Fibroblast of lung (primary cell): ENCODE results near the gene SLC9B2. TPM values are rescaled to one million over a fixed set of nuclear protein-coding genes. Genes with fewer than 3 reads are reported as not detected.

Experiments
- DNase-seq, 2 donors: peaks; one replicate each; pipeline versions ENCODE4 v3.0.0 to v3.0.0-alpha.2; 2010; ENCODE audit warnings: low read depth in 2 of 2
- H2AFZ ChIP-seq: 2 replicates; pipeline ENCODE4 v1.5.1; 2012; ENCODE audit warnings: low read length, control low read depth, inconsistent platforms
- H3K27ac ChIP-seq: 2 replicates; pipeline ENCODE4 v1.5.1; 2011; ENCODE audit warnings: low read length, control low read depth; ENCODE audit not compliant: insufficient read depth
- H3K27me3 ChIP-seq: 2 replicates; pipeline ENCODE4 v1.5.1; 2011; ENCODE audit warnings: mild to moderate bottlenecking, low read length; ENCODE audit not compliant: control insufficient read depth, insufficient read depth
- H3K36me3 ChIP-seq: 2 replicates; pipeline ENCODE4 v1.5.1; 2011; ENCODE audit warnings: low read length; ENCODE audit not compliant: control insufficient read depth, insufficient read depth
- H3K4me1 ChIP-seq: 2 replicates; pipeline ENCODE4 v1.5.1; 2011; ENCODE audit warnings: low read length; ENCODE audit not compliant: control insufficient read depth, insufficient read depth; ENCODE audit errors: extremely low read depth
- H3K4me2 ChIP-seq: 2 replicates; pipeline ENCODE4 v1.5.1; 2011; ENCODE audit warnings: low read length, control low read depth; ENCODE audit not compliant: insufficient read depth; ENCODE audit errors: extremely low read depth
- H3K4me3 ChIP-seq, 4 experiments: fragments of 200-600 bp in 1 of 4; sonication (generic) in 1 of 4; replicated peaks in 1 of 4; 2 replicates each; pipeline ENCODE4 v1.5.1; 2011 to 2016; ENCODE audit warnings: low read length in 4 of 4, low read depth in 3 of 4, mild to moderate bottlenecking in 3 of 4, control low read depth in 2 of 4, inconsistent platforms in 1 of 4, mixed read lengths in 1 of 4; ENCODE audit not compliant: insufficient read depth in 1 of 4; ENCODE audit errors: control extremely low read depth in 1 of 4
- H3K79me2 ChIP-seq: 2 replicates; pipeline ENCODE4 v1.5.1; 2012; ENCODE audit warnings: mild to moderate bottlenecking, low read length, inconsistent platforms; ENCODE audit not compliant: control insufficient read depth, insufficient read depth
- H3K9ac ChIP-seq: 2 replicates; pipeline ENCODE4 v1.5.1; 2011; ENCODE audit warnings: mild to moderate bottlenecking, low read length, control low read depth; ENCODE audit not compliant: insufficient read depth
- H3K9me3 ChIP-seq: 2 replicates; pipeline ENCODE4 v1.5.1; 2012; ENCODE audit warnings: low read depth, low read length; ENCODE audit not compliant: control insufficient read depth, insufficient read depth
- H4K20me1 ChIP-seq: 2 replicates; pipeline ENCODE4 v1.5.1; 2011; ENCODE audit warnings: low read length; ENCODE audit not compliant: control insufficient read depth, insufficient read depth; ENCODE audit errors: extremely low read depth
- EZH2 ChIP-seq: IDR thresholded peaks from 2 replicates; pipeline ENCODE4 v1.5.1; 2012; ENCODE audit warnings: low read length, control low read depth, mild to moderate bottlenecking; ENCODE audit errors: missing control alignments
- polyA plus RNA-seq, 2 donors: library from polyadenylated mRNA; depleted of rRNA in 1 of 2; stranded (reverse) in 1 of 2; unstranded in 1 of 2; fragments of >200 nt; gene quantifications; 2 replicates each; pipeline ENCODE4 v1.2.1, GENCODE V29; 2011 to 2012; ENCODE audit warnings: missing spikeins in 1 of 2
- total RNA-seq: library from RNA; depleted of rRNA; stranded (reverse); fragments of >200 nt; gene quantifications from 2 replicates; pipeline ENCODE4 v1.2.1, GENCODE V29; 2014
- TF ChIP-seq, protein P1 (sequence below), 2 donors: IDR thresholded peaks in 1 of 2; conservative IDR thresholded peaks in 1 of 2; 1 replicate in 1 of 2; 2 replicates in 1 of 2; pipeline ENCODE4 v1.5.1; 2011 to 2012; ENCODE audit warnings: low read length in 2 of 2, control low read depth in 1 of 2, inconsistent platforms in 1 of 2, low read depth in 1 of 2, mild to moderate bottlenecking in 1 of 2

Gene SLC9B2
- total and polyA plus RNA-seq, 2 donors (not counting 1 experiment from before 2014, with no cell fraction given) = 14.8 to 17.5 TPM

GRCh38 chr4:103026868-103027267, 49.7 kb downstream of the SLC9B2 start:
- H2AFZ ChIP-seq = no peak overlapping the region
- H3K4me2 ChIP-seq = no peak overlapping the region
- H3K9me3 ChIP-seq = no peaks in the 10 kb centered on the region
- no peak overlapping the region for H3K27ac ChIP-seq
- no peak overlapping the region for H3K9ac ChIP-seq
- H3K36me3 ChIP-seq = no peaks in the 10 kb centered on the region
- no peaks in the 10 kb centered on the region for H3K79me2 ChIP-seq
- no peaks in the 10 kb centered on the region for H3K4me1 ChIP-seq
- no peaks in the 10 kb centered on the region for H4K20me1 ChIP-seq
- H3K4me3 ChIP-seq = no peak overlapping the region
- H3K27me3 ChIP-seq = no peaks in the 10 kb centered on the region
- TF ChIP-seq, protein P1, sequence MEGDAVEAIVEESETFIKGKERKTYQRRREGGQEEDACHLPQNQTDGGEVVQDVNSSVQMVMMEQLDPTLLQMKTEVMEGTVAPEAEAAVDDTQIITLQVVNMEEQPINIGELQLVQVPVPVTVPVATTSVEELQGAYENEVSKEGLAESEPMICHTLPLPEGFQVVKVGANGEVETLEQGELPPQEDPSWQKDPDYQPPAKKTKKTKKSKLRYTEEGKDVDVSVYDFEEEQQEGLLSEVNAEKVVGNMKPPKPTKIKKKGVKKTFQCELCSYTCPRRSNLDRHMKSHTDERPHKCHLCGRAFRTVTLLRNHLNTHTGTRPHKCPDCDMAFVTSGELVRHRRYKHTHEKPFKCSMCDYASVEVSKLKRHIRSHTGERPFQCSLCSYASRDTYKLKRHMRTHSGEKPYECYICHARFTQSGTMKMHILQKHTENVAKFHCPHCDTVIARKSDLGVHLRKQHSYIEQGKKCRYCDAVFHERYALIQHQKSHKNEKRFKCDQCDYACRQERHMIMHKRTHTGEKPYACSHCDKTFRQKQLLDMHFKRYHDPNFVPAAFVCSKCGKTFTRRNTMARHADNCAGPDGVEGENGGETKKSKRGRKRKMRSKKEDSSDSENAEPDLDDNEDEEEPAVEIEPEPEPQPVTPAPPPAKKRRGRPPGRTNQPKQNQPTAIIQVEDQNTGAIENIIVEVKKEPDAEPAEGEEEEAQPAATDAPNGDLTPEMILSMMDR (conservative IDR thresholded peaks at IDR 0.05 in 1 of 2, IDR thresholded peaks at IDR 0.05 in 1 of 2; ENCODE audit: low read depth in 1 of 2, low read length in 2 of 2) = no peak
- TF ChIP-seq EZH2 = no peak
- DNase-seq = no peak

- Histone ChIP-seq H3K79me2 (no peaks in the 10 kb centered on the region), H3K27me3 (no peaks in the 10 kb centered on the region), H4K20me1 (no peaks in the 10 kb centered on the region), H3K36me3 (no peaks in the 10 kb centered on the region), H3K4me1 (no peaks in the 10 kb centered on the region), H3K9me3 (no peaks in the 10 kb centered on the region), H3K4me2 (no peak overlapping the region), H3K4me3 (no peak overlapping the region), H2AFZ (no peak overlapping the region), H3K9ac (no peak overlapping the region), H3K27ac (no peak overlapping the region)
- DNase-seq = no peak
- TF ChIP-seq, protein P1 (conservative IDR thresholded peaks at IDR 0.05 in 1 of 2, IDR thresholded peaks at IDR 0.05 in 1 of 2; ENCODE audit: low read depth in 1 of 2, low read length in 2 of 2) = no peak
- TF ChIP-seq EZH2 = no peak
These were observed 51.6 kb downstream of the SLC9B2 start for GRCh38 chr4:103024996-103025395.

DNA sequence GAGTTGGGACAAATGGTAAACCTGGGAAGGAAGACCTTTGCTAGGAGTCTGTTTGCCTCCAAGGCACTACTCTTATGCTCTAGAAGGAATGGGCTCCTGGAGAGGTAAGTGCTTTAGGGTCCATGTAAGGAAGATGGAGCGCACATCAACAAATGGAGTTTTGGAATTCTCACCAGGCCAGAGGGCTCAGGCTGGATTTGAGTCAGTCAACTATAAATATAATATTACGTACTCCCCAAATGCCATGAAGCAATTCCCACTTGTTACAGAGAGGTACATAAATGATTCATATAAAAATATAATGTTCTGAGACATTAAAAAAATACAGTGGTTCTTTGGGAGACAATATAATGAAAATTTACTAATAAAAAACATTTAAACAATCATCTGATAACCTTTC, 55.4 kb downstream of the SLC9B2 start:
- Histone ChIP-seq H3K27ac (no peak overlapping the region), H3K9me3 (no peaks in the 10 kb centered on the region), H3K36me3 (no peaks in the 10 kb centered on the region), H4K20me1 (no peaks in the 10 kb centered on the region), H3K9ac (no peak overlapping the region), H2AFZ (no peak overlapping the region), H3K4me1 (peaks cover 2% of the 10 kb centered on the region), H3K4me2 (no peak overlapping the region), H3K79me2 (no peaks in the 10 kb centered on the region), H3K27me3 (no peaks in the 10 kb centered on the region), H3K4me3 (no peak overlapping the region)
- no peak for DNase-seq
- TF ChIP-seq, protein P1 (conservative IDR thresholded peaks at IDR 0.05 in 1 of 2, IDR thresholded peaks at IDR 0.05 in 1 of 2; ENCODE audit: low read depth in 1 of 2, low read length in 2 of 2) = no peak
